ENCODE data around the gene ATXN10.
"Not testable (repeated sequence)": the region's sequence is repeated elsewhere in the genome, so short reads cannot be mapped to it uniquely, and the experiment has no call there.

The ATXN10 gene

DNA sequence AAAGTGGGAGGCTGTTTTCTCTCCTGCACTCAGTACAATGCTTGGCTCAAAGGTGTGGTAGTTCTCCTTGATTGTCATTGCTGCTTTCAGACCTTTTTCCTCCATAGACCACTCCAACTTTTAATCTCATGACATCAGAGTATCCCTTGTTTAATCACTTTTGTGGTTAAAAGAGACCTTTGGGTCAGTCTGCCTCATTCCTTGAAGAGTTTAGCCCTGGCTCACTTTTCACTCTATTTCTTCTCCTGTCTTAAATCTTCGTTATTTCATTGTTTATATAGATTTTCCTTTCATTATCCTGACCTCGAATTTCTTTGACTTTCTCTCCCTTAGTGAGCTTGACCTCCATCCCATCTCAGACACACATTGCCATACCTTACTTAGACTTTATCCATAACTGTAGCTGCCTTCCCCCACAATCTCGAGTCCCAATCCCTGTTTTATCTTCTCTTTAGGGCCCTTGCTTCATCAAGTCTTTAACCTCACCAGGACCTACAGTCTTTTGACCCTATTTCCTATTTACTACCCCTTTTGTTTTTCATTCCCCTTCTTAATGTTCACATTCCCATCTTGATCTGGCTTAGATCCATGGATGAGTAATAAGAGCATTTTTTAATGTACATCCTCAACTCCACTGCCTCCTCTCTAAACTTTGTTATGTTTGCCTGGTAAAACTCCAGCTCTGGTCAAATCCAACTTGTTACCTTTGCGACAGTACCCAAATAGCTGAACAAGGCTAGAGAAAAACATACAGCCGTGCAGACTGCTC, 9.5 kb downstream of the ATXN10 start:
- H3K4me3 ChIP-seq (ENCODE audit: low read depth, low read length) = peak overlapping the region; percentile 27
- peak; percentile 73 for DNase-seq (ENCODE audit: low read depth)
- TF ChIP-seq, protein P1, sequence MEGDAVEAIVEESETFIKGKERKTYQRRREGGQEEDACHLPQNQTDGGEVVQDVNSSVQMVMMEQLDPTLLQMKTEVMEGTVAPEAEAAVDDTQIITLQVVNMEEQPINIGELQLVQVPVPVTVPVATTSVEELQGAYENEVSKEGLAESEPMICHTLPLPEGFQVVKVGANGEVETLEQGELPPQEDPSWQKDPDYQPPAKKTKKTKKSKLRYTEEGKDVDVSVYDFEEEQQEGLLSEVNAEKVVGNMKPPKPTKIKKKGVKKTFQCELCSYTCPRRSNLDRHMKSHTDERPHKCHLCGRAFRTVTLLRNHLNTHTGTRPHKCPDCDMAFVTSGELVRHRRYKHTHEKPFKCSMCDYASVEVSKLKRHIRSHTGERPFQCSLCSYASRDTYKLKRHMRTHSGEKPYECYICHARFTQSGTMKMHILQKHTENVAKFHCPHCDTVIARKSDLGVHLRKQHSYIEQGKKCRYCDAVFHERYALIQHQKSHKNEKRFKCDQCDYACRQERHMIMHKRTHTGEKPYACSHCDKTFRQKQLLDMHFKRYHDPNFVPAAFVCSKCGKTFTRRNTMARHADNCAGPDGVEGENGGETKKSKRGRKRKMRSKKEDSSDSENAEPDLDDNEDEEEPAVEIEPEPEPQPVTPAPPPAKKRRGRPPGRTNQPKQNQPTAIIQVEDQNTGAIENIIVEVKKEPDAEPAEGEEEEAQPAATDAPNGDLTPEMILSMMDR (conservative IDR thresholded peaks at IDR 0.05; ENCODE audit: low read depth, low read length) = no peak

DNA sequence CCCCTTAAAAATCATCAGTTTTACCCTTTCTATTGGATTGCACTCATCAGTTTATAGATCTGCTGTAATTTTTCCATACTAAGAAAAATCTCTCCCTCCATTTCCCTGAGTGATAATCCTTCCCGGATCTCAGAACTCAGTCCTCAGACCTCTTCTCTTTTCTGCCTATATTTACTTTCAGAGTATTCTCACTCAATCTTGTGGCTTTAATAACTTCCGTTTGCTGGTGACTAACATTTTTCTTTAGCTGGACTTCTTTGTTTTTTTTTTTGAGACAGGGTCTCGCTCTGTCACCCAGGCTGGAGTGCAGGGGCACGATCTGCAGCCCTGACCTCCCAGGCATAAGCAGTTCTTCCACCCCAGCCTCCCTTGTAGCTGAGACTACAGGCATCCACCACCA, 10.4 kb downstream of the ATXN10 start:
- TF ChIP-seq, protein P1 (conservative IDR thresholded peaks at IDR 0.05; ENCODE audit: low read depth, low read length) = no peak
- no peak for DNase-seq (ENCODE audit: low read depth)
- no peak overlapping the region for H3K4me3 ChIP-seq (ENCODE audit: low read depth, low read length)

DNA sequence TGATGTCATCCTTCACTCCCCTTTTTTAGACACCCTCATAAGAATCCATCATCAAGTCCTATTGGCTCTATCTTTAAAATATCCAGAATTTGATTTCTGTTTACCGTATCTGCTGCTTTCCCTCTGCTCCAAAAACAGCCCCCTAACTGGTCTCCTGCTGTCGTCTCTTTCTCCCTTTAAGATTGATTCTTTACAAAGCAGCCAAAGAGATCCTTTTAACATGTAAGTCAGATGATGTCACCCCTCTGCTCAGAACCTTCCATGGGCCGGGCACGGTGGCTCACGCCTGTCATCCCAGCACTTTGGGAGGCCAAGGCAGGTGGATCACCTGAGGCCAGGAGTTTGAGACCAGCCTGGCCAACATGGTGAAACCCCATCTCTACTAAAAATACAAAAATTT, 11.1 kb downstream of the ATXN10 start:
- not testable (repeated sequence) for H3K4me3 ChIP-seq (ENCODE audit: low read depth, low read length); DNase-seq (ENCODE audit: low read depth)

DNA sequence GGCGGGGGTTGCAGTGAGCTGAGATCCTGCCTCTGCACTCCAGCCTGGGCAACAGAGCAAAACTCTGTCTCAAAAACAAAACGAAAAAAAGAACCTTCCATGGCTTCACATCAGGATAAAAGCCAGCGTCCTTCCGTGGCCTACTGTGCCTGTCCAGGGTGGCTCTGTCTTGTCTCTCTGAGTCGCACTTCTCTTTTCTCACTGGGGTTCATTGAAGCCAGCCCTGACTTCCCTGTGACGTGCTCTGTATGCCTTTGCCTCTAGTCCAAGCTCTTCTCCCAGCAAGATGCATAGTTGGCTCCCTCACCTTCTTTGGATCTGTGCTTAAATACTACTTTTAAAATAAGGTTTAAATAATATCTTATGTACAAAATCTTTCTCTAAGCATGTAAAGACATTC, 11.6 kb downstream of the ATXN10 start:
- TF ChIP-seq, protein P1 (conservative IDR thresholded peaks at IDR 0.05; ENCODE audit: low read depth, low read length) = no peak
- no peak overlapping the region for H3K4me3 ChIP-seq (ENCODE audit: low read depth, low read length)
- no peak for DNase-seq (ENCODE audit: low read depth)

DNA sequence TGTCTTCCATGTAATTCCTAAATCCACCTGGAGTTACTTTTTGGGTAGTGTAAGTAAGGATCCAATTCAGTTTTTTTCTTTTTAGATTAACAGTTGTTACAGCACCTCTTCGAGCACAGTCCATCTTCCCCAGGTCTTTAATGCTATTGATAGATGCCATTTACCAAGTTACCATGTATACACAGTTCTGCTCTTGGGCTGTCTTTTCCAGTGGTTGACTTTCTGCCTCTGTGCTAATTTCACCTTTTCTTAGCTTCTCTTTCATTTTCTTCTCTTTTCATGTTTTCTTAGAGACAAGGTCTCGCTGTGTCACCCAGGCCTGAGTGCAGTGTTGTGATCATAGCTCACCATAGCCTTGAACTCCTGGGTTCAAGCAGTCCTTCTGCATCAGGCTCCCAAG, 12.0 kb downstream of the ATXN10 start:
- TF ChIP-seq, protein P1 (conservative IDR thresholded peaks at IDR 0.05; ENCODE audit: low read depth, low read length) = no peak
- no peak for DNase-seq (ENCODE audit: low read depth)
- no peak overlapping the region for H3K4me3 ChIP-seq (ENCODE audit: low read depth, low read length)

- TF ChIP-seq, protein P1 (conservative IDR thresholded peaks at IDR 0.05; ENCODE audit: low read depth, low read length) = no peak
- no peak overlapping the region for H3K4me3 ChIP-seq (ENCODE audit: low read depth, low read length)
- no peak for DNase-seq (ENCODE audit: low read depth)
Measured at GRCh38 chr22:45684169-45684568, 12.5 kb downstream of the ATXN10 start.

- H3K4me3 ChIP-seq (ENCODE audit: low read depth, low read length) = no peak overlapping the region
- TF ChIP-seq, protein P1 (conservative IDR thresholded peaks at IDR 0.05; ENCODE audit: low read depth, low read length) = no peak
- no peak for DNase-seq (ENCODE audit: low read depth)
Measured at GRCh38 chr22:45684752-45685574, 13.3 kb downstream of the ATXN10 start.
